PC-3 (cell line): Measurements from ENCODE around the gene TMEM18.

Source experiments
- CTCF ChIP-seq: fragments of 300-600 bp; sonication (generic); conservative IDR thresholded peaks from 2 replicates; pipeline ENCODE4 v1.5.1; 2017; ENCODE audit warnings: antibody characterized with exemption, low read depth, mild to moderate bottlenecking, low read length
- EZH2 ChIP-seq: fragments of 300-600 bp; sonication (generic); IDR thresholded peaks from one replicate; pipeline ENCODE4 v1.6.1; 2017; ENCODE audit warnings: antibody characterized with exemption, mild to moderate bottlenecking, low read length; ENCODE audit not compliant: unreplicated experiment
- EZH2phosphoT487 ChIP-seq: fragments of 300-600 bp; sonication (generic); IDR thresholded peaks from 2 replicates; pipeline ENCODE4 v1.6.1; 2018; ENCODE audit warnings: mild to moderate bottlenecking, antibody characterized with exemption, low read length, borderline replicate concordance

- TF ChIP-seq CTCF (no peak), EZH2phosphoT487 (no peak), EZH2 (no peak)
Observed at GRCh38 chr2:644871-645270, 32.3 kb downstream of the TMEM18 start.
